ENCODE measurements around the gene MYBPH.

MYBPH gene

DNA sequence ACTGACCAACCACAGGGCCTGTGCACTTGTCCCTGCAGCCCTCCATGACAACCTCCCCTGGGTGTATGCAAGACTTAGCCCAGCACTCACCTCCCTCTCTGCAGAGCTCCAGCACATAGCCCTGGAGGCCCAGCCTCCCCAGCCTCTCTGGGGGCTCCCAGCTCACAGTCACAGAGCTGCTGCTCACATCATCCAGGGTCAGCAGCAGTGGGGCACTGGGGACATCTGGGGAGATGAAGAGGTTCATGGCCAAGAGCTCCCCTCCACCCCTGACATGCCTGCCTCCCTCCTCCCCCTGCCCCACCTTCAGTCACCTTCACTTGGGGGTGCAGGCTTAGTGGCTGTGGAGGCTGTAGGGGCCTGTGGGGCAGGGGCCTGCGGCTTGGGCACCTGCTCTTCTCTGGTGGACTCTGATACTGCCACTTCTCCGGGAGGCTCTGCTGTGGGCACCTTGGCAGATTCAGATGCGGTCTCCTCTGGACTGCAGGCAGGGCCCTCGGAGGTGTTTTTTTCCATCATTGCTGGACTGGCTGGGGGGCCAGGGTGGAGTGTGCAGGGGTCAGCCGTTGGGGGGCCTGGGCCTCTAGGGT is at the start of gene MYBPH:
Gene MYBPH, minus strand, starts transcription at position 590 of the 590 bp plus-strand sequence. Its CDS starts 71 bp downstream, at position 519.
- Histone ChIP-seq H3K79me2 (ENCODE audit: insufficient read depth, low read length) (no peaks in the 10 kb centered on the region), H3K4me1 (ENCODE audit: insufficient read depth, low read length) (no peaks in the 10 kb centered on the region), H3K9me3 (ENCODE audit: insufficient read depth, low read length, severe bottlenecking) (no peaks in the 10 kb centered on the region), H4K20me1 (ENCODE audit: insufficient read depth, low read length) (peaks cover 6% of the 10 kb centered on the region), H3K27me3 (ENCODE audit: insufficient read depth, low read length, poor library complexity) (peaks cover 21% of the 10 kb centered on the region), H3K4me3 (ENCODE audit: low read depth in 1 of 2, low read length in 2 of 2) (no peak within 1 kb of the TSS), H3K4me2 (ENCODE audit: insufficient read depth, low read length) (no peak within 1 kb of the TSS), H3K27ac (ENCODE audit: low read length) (no peak within 1 kb of the TSS), H2AFZ (ENCODE audit: low read depth, low read length) (no peak within 1 kb of the TSS), H3K36me3 (ENCODE audit: insufficient read depth, low read length) (no peaks in the 10 kb centered on the region), H3K9ac (ENCODE audit: low read depth, low read length) (no peak within 1 kb of the TSS)
- ATAC-seq (ENCODE audit: insufficient read depth, low read depth) (no peak), DNase-seq (no peak)
- TF ChIP-seq, protein P1, sequence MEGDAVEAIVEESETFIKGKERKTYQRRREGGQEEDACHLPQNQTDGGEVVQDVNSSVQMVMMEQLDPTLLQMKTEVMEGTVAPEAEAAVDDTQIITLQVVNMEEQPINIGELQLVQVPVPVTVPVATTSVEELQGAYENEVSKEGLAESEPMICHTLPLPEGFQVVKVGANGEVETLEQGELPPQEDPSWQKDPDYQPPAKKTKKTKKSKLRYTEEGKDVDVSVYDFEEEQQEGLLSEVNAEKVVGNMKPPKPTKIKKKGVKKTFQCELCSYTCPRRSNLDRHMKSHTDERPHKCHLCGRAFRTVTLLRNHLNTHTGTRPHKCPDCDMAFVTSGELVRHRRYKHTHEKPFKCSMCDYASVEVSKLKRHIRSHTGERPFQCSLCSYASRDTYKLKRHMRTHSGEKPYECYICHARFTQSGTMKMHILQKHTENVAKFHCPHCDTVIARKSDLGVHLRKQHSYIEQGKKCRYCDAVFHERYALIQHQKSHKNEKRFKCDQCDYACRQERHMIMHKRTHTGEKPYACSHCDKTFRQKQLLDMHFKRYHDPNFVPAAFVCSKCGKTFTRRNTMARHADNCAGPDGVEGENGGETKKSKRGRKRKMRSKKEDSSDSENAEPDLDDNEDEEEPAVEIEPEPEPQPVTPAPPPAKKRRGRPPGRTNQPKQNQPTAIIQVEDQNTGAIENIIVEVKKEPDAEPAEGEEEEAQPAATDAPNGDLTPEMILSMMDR (IDR thresholded peaks at IDR 0.05; ENCODE audit: borderline replicate concordance, extremely low read depth, low read length, poor library complexity, severe bottlenecking): no peak
- no peak for TF ChIP-seq EZH2 (IDR thresholded peaks at IDR 0.05; ENCODE audit: borderline replicate concordance, low read depth, low read length, severe bottlenecking)

DNA sequence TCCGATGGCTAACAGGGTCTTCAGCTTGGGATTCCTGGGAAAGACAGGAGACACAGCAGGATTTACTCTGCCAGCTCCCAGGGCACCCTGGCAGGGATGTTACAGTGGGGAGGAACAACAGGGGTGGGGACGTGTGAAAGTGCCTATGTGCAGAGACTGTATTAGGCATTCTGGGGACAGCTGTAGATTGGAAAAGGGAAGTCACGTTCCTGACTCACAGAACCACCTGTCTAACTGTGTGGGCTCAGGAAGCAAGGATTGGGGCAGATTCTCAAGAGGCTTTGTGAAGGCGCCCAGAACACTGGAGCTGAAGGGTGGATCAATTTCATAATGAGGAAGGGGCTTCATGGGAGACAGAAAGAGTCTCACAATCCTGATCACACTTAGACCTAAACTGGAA is 49.4 kb upstream of the MYBPH start:
- Histone ChIP-seq H3K4me1 (ENCODE audit: insufficient read depth, low read length) (no peaks in the 10 kb centered on the region), H3K4me3 (ENCODE audit: low read depth in 1 of 2, low read length in 2 of 2) (no peak overlapping the region), H2AFZ (ENCODE audit: low read depth, low read length) (no peak overlapping the region), H4K20me1 (ENCODE audit: insufficient read depth, low read length) (no peaks in the 10 kb centered on the region), H3K9ac (ENCODE audit: low read depth, low read length) (no peak overlapping the region), H3K9me3 (ENCODE audit: insufficient read depth, low read length, severe bottlenecking) (no peaks in the 10 kb centered on the region), H3K79me2 (ENCODE audit: insufficient read depth, low read length) (no peaks in the 10 kb centered on the region), H3K27ac (ENCODE audit: low read length) (no peak overlapping the region), H3K27me3 (ENCODE audit: insufficient read depth, low read length, poor library complexity) (peaks cover 26% of the 10 kb centered on the region), H3K4me2 (ENCODE audit: insufficient read depth, low read length) (no peak overlapping the region), H3K36me3 (ENCODE audit: insufficient read depth, low read length) (no peaks in the 10 kb centered on the region)
- DNase-seq: no peak
- TF ChIP-seq EZH2 (IDR thresholded peaks at IDR 0.05; ENCODE audit: borderline replicate concordance, low read depth, low read length, severe bottlenecking): no peak
- TF ChIP-seq, protein P1 (IDR thresholded peaks at IDR 0.05; ENCODE audit: borderline replicate concordance, extremely low read depth, low read length, poor library complexity, severe bottlenecking): no peak
- ATAC-seq (ENCODE audit: insufficient read depth, low read depth): no peak

DNA sequence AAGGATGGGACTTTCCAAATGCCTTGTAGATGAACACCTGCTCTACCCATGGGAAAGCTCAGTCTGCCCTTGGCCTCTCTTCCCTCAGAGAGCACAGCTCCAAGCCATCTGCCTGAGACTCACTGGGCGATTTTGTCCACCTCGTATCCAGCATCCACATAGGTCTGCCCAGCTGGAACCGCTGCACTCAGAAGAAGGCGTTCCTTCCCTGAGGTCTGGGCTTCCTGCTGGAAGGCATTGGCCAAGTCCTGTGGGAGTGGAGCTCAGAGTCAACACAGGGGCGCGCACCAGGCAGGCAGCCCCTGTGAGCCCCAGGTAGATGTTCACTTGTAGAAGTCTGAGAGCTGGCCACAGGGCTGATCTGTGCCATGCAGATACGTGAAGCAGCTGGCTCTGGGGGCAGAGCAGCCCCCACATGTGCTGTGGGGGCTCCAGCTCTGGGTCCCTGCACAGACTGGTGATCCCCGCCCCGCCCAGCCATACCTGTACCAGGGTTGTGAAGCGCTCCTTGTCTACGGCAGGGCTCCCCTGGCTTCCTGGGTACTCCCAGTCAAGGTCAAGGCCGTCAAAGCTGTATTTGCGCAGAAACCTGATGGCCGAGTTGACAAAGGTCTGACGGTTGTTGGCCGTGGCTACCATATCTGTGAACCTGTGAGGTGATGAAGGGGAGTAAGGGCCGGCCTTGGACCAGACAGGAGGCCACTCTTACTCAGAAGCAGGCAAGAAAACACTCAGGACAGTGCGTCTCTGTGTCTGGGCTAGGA is 47.6 kb upstream of the MYBPH start:
- Histone ChIP-seq H3K79me2 (ENCODE audit: insufficient read depth, low read length) (no peaks in the 10 kb centered on the region), H3K4me2 (ENCODE audit: insufficient read depth, low read length) (no peak overlapping the region), H3K27me3 (ENCODE audit: insufficient read depth, low read length, poor library complexity) (peaks cover 28% of the 10 kb centered on the region), H3K36me3 (ENCODE audit: insufficient read depth, low read length) (no peaks in the 10 kb centered on the region), H3K4me1 (ENCODE audit: insufficient read depth, low read length) (no peaks in the 10 kb centered on the region), H4K20me1 (ENCODE audit: insufficient read depth, low read length) (no peaks in the 10 kb centered on the region), H3K4me3 (ENCODE audit: low read depth in 1 of 2, low read length in 2 of 2) (no peak overlapping the region), H3K9me3 (ENCODE audit: insufficient read depth, low read length, severe bottlenecking) (no peaks in the 10 kb centered on the region), H3K9ac (ENCODE audit: low read depth, low read length) (no peak overlapping the region), H3K27ac (ENCODE audit: low read length) (no peak overlapping the region), H2AFZ (ENCODE audit: low read depth, low read length) (no peak overlapping the region)
- TF ChIP-seq, protein P1 (IDR thresholded peaks at IDR 0.05; ENCODE audit: borderline replicate concordance, extremely low read depth, low read length, poor library complexity, severe bottlenecking): no peak
- TF ChIP-seq EZH2 (IDR thresholded peaks at IDR 0.05; ENCODE audit: borderline replicate concordance, low read depth, low read length, severe bottlenecking): no peak
- ATAC-seq (ENCODE audit: insufficient read depth, low read depth): no peak
- DNase-seq: no peak

Measured in DND-41 (cell line).